HG03139 (cell line): Measurements from ENCODE around the gene MUC5AC.
"Not testable (repeated sequence)": the region's sequence is repeated elsewhere in the genome, so short reads cannot be mapped to it uniquely, and the experiment has no call there.

Source experiments
- ATAC-seq: cut with Tn5 transposase; IDR thresholded peaks from one replicate; pipeline ENCODE4 v1.9.1; 2021; ENCODE audit not compliant: unreplicated experiment

The MUC5AC gene

GRCh38 chr11:1205987-1206331 is 48.2 kb downstream of the MUC5AC start:
- ATAC-seq, result no peak

- ATAC-seq, result no peak
These were observed 48.9 kb downstream of the MUC5AC start for GRCh38 chr11:1206391-1207271.

- no peak for ATAC-seq
These were observed 49.8 kb downstream of the MUC5AC start for GRCh38 chr11:1207401-1208143.

- no peak for ATAC-seq
These were observed 50.3 kb downstream of the MUC5AC start for GRCh38 chr11:1208144-1208393.

- ATAC-seq, result no peak
These were observed 50.9 kb downstream of the MUC5AC start for GRCh38 chr11:1208394-1209261.

- ATAC-seq, result no peak
These were observed 51.8 kb downstream of the MUC5AC start for GRCh38 chr11:1209371-1210057.

- no peak for ATAC-seq
These were observed 54.1 kb downstream of the MUC5AC start for GRCh38 chr11:1211838-1212237.

GRCh38 chr11:1215826-1216225 is 58.1 kb downstream of the MUC5AC start:
- ATAC-seq, result not testable (repeated sequence)

- ATAC-seq, result no peak
These were observed 59.4 kb downstream of the MUC5AC start for GRCh38 chr11:1217151-1217550.

GRCh38 chr11:1218256-1218787 is 60.6 kb downstream of the MUC5AC start:
- ATAC-seq, result no peak

- ATAC-seq, result no peak
These were observed 61.2 kb downstream of the MUC5AC start for GRCh38 chr11:1218788-1219445.

GRCh38 chr11:1219446-1219833 is 61.7 kb downstream of the MUC5AC start:
- ATAC-seq, result no peak

GRCh38 chr11:1219834-1220815 is 62.4 kb downstream of the MUC5AC start:
- no peak for ATAC-seq

GRCh38 chr11:1220941-1221721 is 63.4 kb downstream of the MUC5AC start:
- ATAC-seq, result no peak

GRCh38 chr11:1221848-1222311 is 64.1 kb downstream of the MUC5AC start:
- ATAC-seq, result no peak

- no peak for ATAC-seq
These were observed 65.0 kb downstream of the MUC5AC start, which contains the start of gene MUC5B for GRCh38 chr11:1222491-1223345. Gene MUC5B (plus strand): TSS chr11:1223066. CDS start chr11:1223124, 58 bp downstream.
